ENCODE measurements around the gene CTIF. TPM values are rescaled to one million over a fixed set of nuclear protein-coding genes. Genes with fewer than 3 reads are reported as not detected.
A peak's percentile ranks its signal among the peaks of the same experiment; 100 is the strongest.

CTIF gene
- total RNA-seq, 6 experiments from 2014 or later: 77.6 to 100 (median 79.2) TPM

GRCh38 chr18:48670751-48671560 is 132.1 kb downstream of the CTIF start:
- H3K9me3 Mint-ChIP-seq: peaks cover under 1% of the 10 kb centered on the region; the same call in 1 of the 2 replicates
- H3K4me3 Mint-ChIP-seq: no peak overlapping the region
- TF ChIP-seq CTCF (IDR thresholded peaks at IDR 0.05): no peak
- peaks cover 8% of the 10 kb centered on the region for H3K27me3 Mint-ChIP-seq (ENCODE audit: insufficient read depth)
- H3K4me1 Mint-ChIP-seq (ENCODE audit: low read depth): peaks cover 25% of the 10 kb centered on the region
- peaks cover 20% of the 10 kb centered on the region for H3K36me3 Mint-ChIP-seq (ENCODE audit: low read depth)
- DNase-seq: no peak
- H3K27ac Mint-ChIP-seq: no peak overlapping the region

GRCh38 chr18:48671561-48671945 is 132.7 kb downstream of the CTIF start:
- no peaks in the 10 kb centered on the region; the same call in 1 of the 2 replicates for H3K9me3 Mint-ChIP-seq
- peaks cover 14% of the 10 kb centered on the region for H3K36me3 Mint-ChIP-seq (ENCODE audit: low read depth)
- no peak overlapping the region for H3K4me3 Mint-ChIP-seq
- peaks cover 8% of the 10 kb centered on the region for H3K27me3 Mint-ChIP-seq (ENCODE audit: insufficient read depth)
- no peak for DNase-seq
- TF ChIP-seq CTCF (IDR thresholded peaks at IDR 0.05): no peak
- H3K27ac Mint-ChIP-seq: no peak overlapping the region
- peaks cover 31% of the 10 kb centered on the region for H3K4me1 Mint-ChIP-seq (ENCODE audit: low read depth)

DNA sequence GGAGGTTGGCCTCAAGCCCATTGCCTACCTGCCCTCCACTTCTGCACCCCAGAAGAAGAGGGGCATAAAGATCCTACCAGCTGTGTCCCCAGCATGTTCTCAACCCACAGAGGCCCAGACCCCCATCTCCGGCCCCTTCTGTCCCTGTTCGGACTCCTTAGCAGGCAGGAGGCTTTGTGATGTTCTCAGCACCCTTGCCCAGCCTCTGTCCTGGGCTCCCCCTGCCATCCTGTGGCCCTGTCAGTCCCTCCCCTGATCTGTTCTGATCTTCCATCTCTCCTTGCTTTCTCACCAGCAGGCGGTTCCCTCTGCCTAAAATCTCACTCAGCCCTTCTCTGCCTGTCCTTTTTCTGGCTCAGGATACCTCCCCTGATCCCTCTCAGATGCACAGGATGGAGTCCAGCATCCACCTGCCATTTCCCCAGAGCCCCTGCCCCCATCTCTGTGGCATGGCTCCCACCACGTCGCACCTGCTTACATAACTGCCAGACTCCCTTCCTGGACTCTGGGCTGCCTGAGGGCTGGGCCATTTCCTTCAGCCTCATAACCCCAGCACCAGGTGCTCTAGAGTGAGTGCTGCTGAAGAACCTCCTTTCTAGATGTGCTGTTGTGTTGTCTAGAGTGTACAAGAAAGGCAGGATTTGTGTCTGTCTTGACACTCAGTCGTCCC is 134.0 kb downstream of the CTIF start:
- peaks cover 12% of the 10 kb centered on the region for H3K36me3 Mint-ChIP-seq (ENCODE audit: low read depth)
- no peak for DNase-seq
- peaks cover 38% of the 10 kb centered on the region for H3K4me1 Mint-ChIP-seq (ENCODE audit: low read depth)
- no peak overlapping the region for H3K4me3 Mint-ChIP-seq
- no peak for TF ChIP-seq CTCF (IDR thresholded peaks at IDR 0.05)
- peaks cover 8% of the 10 kb centered on the region for H3K27me3 Mint-ChIP-seq (ENCODE audit: insufficient read depth)
- H3K9me3 Mint-ChIP-seq: no peaks in the 10 kb centered on the region; the same call in 1 of the 2 replicates
- peak overlapping the region; percentile 45 for H3K27ac Mint-ChIP-seq

DNA sequence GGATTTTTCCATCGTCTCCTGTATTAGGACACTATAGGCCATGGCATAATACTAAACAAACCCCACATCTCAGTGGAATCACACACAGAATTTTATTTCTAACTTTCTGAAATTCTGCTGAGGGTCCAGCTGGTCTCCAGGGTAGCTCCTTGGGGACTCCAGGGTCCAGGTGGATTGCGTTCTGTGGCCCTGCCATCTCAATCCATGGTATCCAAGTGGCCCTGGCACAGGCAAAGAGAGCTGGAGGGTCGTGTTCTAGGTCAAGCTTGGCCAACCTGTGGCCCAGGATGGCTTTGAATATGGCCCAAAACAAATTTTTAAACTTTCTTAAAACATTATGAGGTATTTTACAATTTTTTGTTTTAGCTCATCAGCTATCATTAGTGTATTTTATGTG is 134.6 kb downstream of the CTIF start:
- no peak for TF ChIP-seq CTCF (IDR thresholded peaks at IDR 0.05)
- DNase-seq: no peak
- Mint-ChIP-seq H3K27ac (peak overlapping the region; percentile 45), H3K27me3 (ENCODE audit: insufficient read depth) (peaks cover 6% of the 10 kb centered on the region), H3K36me3 (ENCODE audit: low read depth) (peaks cover 12% of the 10 kb centered on the region), H3K9me3 (no peaks in the 10 kb centered on the region; the same call in 1 of the 2 replicates), H3K4me1 (ENCODE audit: low read depth) (peaks cover 39% of the 10 kb centered on the region), H3K4me3 (no peak overlapping the region)

GRCh38 chr18:48673853-48674721 is 135.3 kb downstream of the CTIF start:
- peaks cover 12% of the 10 kb centered on the region for H3K36me3 Mint-ChIP-seq (ENCODE audit: low read depth)
- H3K4me3 Mint-ChIP-seq: no peak overlapping the region
- peak; percentile 29 for DNase-seq
- no peaks in the 10 kb centered on the region; the same call in 1 of the 2 replicates for H3K9me3 Mint-ChIP-seq
- peak overlapping the region; percentile 46 for H3K27ac Mint-ChIP-seq
- peak; percentile 21; the same call in 1 of the 2 replicates for TF ChIP-seq CTCF (IDR thresholded peaks at IDR 0.05)
- H3K27me3 Mint-ChIP-seq (ENCODE audit: insufficient read depth): peaks cover 6% of the 10 kb centered on the region
- peaks cover 39% of the 10 kb centered on the region for H3K4me1 Mint-ChIP-seq (ENCODE audit: low read depth)
